Liver (tissue), 9 donors: ENCODE data around the gene NAA40. TPM values are rescaled to one million over a fixed set of nuclear protein-coding genes. Genes with fewer than 3 reads are reported as not detected.
A peak's percentile ranks its signal among the peaks of the same experiment; 100 is the strongest.

Experiments used
- DNase-seq: peaks from one replicate; pipeline ENCODE4 v3.0.0-alpha.2; 2017; ENCODE audit warnings: low spot score
- H3K27ac ChIP-seq, 2 donors: one replicate each; pipeline ENCODE4 v1.7.0; 2013; ENCODE audit warnings: inconsistent platforms in 2 of 2, low read length in 2 of 2, control low read depth in 1 of 2, low read depth in 1 of 2, mild to moderate bottlenecking in 1 of 2
- H3K27me3 ChIP-seq, 4 donors: one replicate each; pipeline versions ENCODE4 v1.6.1 to v1.7.0; 2013; ENCODE audit warnings: low read length in 3 of 4, inconsistent platforms in 1 of 4, mild to moderate bottlenecking in 1 of 4, moderate library complexity in 1 of 4; ENCODE audit not compliant: control insufficient read depth in 4 of 4, insufficient read depth in 4 of 4
- H3K36me3 ChIP-seq, 4 donors: one replicate each; pipeline versions ENCODE4 v1.6.1 to v1.7.0; 2013; ENCODE audit warnings: low read length in 3 of 4, mild to moderate bottlenecking in 3 of 4, low read depth in 1 of 4, moderate library complexity in 1 of 4; ENCODE audit not compliant: control insufficient read depth in 4 of 4, insufficient read depth in 3 of 4
- H3K4me1 ChIP-seq, 4 donors: one replicate each; pipeline versions ENCODE4 v1.6.1 to v1.7.0; 2013; ENCODE audit warnings: low read length in 3 of 4, mild to moderate bottlenecking in 3 of 4, moderate library complexity in 1 of 4; ENCODE audit not compliant: control insufficient read depth in 4 of 4, insufficient read depth in 4 of 4
- H3K4me3 ChIP-seq, 3 donors: one replicate each; pipeline versions ENCODE4 v1.6.1 to v1.7.0; 2013; ENCODE audit warnings: low read length in 3 of 3, control low read depth in 1 of 3, low read depth in 1 of 3, mild to moderate bottlenecking in 1 of 3
- H3K9ac ChIP-seq, 2 donors: one replicate each; pipeline ENCODE4 v1.7.0; 2013; ENCODE audit warnings: low read length in 2 of 2, mild to moderate bottlenecking in 2 of 2, moderate library complexity in 2 of 2, control low read depth in 1 of 2, low read depth in 1 of 2
- H3K9me3 ChIP-seq, 4 donors: one replicate each; pipeline versions ENCODE4 v1.6.1 to v1.7.0; 2013; ENCODE audit warnings: low read length in 3 of 4; ENCODE audit not compliant: control insufficient read depth in 4 of 4
- ATF3 ChIP-seq: IDR thresholded peaks from 2 replicates; pipeline ENCODE4 v1.6.1; 2016; ENCODE audit warnings: antibody characterized with exemption
- CTCF ChIP-seq: fragments of 150-350 bp; IDR thresholded peaks from 2 replicates; pipeline ENCODE4 v1.5.1; 2017; ENCODE audit warnings: improper control_type of control experiment, low read depth, low read length; ENCODE audit not compliant: missing input control
- EGR1 ChIP-seq, 2 donors: IDR thresholded peaks; 2 replicates each; pipeline ENCODE4 v1.6.1; 2016 to 2018; ENCODE audit warnings: antibody characterized with exemption in 2 of 2, low read depth in 2 of 2
- FOXA1 ChIP-seq: IDR thresholded peaks from 2 replicates; pipeline ENCODE4 v1.6.1; 2016; ENCODE audit warnings: antibody characterized with exemption
- FOXA2 ChIP-seq: IDR thresholded peaks from 2 replicates; pipeline ENCODE4 v1.6.1; 2016; ENCODE audit warnings: antibody characterized with exemption
- GABPA ChIP-seq, 2 donors: IDR thresholded peaks in 1 of 2; conservative IDR thresholded peaks in 1 of 2; 2 replicates each; pipeline ENCODE4 v1.6.1; 2016; ENCODE audit warnings: antibody characterized with exemption in 2 of 2, mild to moderate bottlenecking in 1 of 2, moderate library complexity in 1 of 2
- HNF4A ChIP-seq, 2 donors: conservative IDR thresholded peaks; 2 replicates each; pipeline ENCODE4 v1.6.1; 2016; ENCODE audit warnings: antibody characterized with exemption in 2 of 2, mild to moderate bottlenecking in 2 of 2
- JUND ChIP-seq, 2 donors: IDR thresholded peaks; 2 replicates each; pipeline ENCODE4 v1.6.1; 2016; ENCODE audit warnings: antibody characterized with exemption in 2 of 2
- NR2F2 ChIP-seq: IDR thresholded peaks from 2 replicates; pipeline ENCODE4 v1.6.1; 2016; ENCODE audit warnings: antibody characterized with exemption
- RAD21 ChIP-seq, 2 donors: IDR thresholded peaks; 2 replicates each; pipeline ENCODE4 v1.6.1; 2016; ENCODE audit warnings: antibody characterized with exemption in 2 of 2, mild to moderate bottlenecking in 2 of 2
- REST ChIP-seq: IDR thresholded peaks from 2 replicates; pipeline ENCODE4 v1.6.1; 2016; ENCODE audit warnings: antibody characterized with exemption, mild to moderate bottlenecking
- RXRA ChIP-seq, 2 donors: IDR thresholded peaks; 2 replicates each; pipeline ENCODE4 v1.6.1; 2017 to 2018; ENCODE audit warnings: antibody characterized with exemption in 2 of 2, mild to moderate bottlenecking in 1 of 2
- SP1 ChIP-seq: IDR thresholded peaks from 2 replicates; pipeline ENCODE4 v1.6.1; 2018; ENCODE audit warnings: antibody characterized with exemption, mild to moderate bottlenecking
- YY1 ChIP-seq: IDR thresholded peaks from 2 replicates; pipeline ENCODE4 v1.6.1; 2016; ENCODE audit warnings: antibody characterized with exemption, mild to moderate bottlenecking
- ZBTB33 ChIP-seq: IDR thresholded peaks from 2 replicates; pipeline ENCODE4 v1.6.1; 2016; ENCODE audit warnings: antibody characterized with exemption
- WGBS: extraction: QIAGEN DNeasy Blood & Tissue Kit; methylation state at CpG from one replicate; pipeline ENCODE4 v1.1.7; 2013; 5-methylcytosine and 5-hydroxymethylcytosine counted together
- polyA plus RNA-seq, 2 donors: library from polyadenylated mRNA; stranded (reverse) in 1 of 2; unstranded in 1 of 2; fragments of 200-250 nt in 1 of 2; fragments of >200 nt in 1 of 2; fragmentation: Nextera tagmentation in 1 of 2; extraction: Ambion mirVana in 1 of 2; gene quantifications; one replicate each; pipeline versions ENCODE4 v1.2.1 to v1.2.3, GENCODE V29; 2013 to 2015
- total RNA-seq, 2 donors: library from RNA; depleted of rRNA; stranded (reverse); fragments of >200 nt; gene quantifications; one replicate each; pipeline ENCODE4 v1.2.3, GENCODE V29; 2014
- TF ChIP-seq, protein P1 (sequence below): IDR thresholded peaks from 2 replicates; pipeline ENCODE4 v1.6.1; 2016; ENCODE audit warnings: antibody characterized with exemption
- donor health status: healthy.
- donor health status: healthy.
- donor health status: healthy.
- donor health status: healthy.
- donor health status: healthy.

Gene NAA40
- total and polyA plus RNA-seq, 4 donors, result 3.0 to 7.3 (median 4.7) TPM

DNA sequence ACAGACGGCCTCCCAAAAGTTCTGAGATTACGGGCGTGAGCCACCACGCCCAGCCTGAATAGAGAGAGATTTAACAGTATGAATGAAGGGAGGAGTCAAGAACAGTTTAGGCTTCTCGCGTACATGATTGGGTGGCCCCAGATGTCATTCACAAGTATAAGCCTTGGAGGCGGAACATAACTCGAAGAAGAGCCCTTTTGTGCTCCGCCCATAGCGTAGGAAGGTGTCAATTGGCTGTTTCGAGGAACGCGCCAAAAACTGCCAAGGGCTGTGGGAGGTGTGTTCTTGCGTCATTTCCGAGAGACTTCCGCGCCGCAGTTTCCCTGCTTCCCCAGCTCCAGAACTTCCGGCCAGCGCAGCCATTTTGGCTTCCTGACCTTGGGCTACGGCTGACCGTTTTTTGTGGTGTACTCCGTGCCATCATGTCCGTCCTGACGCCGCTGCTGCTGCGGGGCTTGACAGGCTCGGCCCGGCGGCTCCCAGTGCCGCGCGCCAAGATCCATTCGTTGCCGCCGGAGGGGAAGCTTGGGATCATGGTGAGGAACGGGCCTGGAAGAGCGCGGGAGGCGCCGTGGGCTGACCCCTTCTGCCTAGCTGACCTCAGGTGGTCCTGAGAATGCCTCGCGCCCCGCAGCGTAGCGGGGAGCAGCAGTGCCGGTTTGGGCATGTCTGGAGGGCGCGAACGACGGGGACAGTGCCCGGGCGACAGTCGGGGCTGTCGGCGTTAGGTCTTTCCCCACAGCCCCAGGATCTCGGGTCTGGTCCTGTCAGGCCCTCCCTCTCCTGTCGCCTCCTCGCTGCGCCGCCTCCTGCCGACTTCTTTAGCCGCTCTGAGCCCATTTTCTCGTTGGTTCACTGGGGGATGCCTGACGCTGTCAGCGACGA lies 35.7 kb downstream of the NAA40 start, which contains the start of gene COX8A:
Gene COX8A (plus strand): TSS at position 362 of the 885 bp plus-strand sequence. CDS start 61 bp downstream, at position 423.
- H3K27me3 ChIP-seq, result no peaks in the 10 kb centered on the region
- peak within 1 kb of the TSS; percentile 78 to 96 (median 91) for H3K4me3 ChIP-seq
- peak; percentile 33 to 48 for TF ChIP-seq JUND (IDR thresholded peaks at IDR 0.05)
- no peak for TF ChIP-seq FOXA1
- peak; percentile 34 for TF ChIP-seq REST
- peak in 1 of 2 donors; percentile 7 for TF ChIP-seq RAD21 (IDR thresholded peaks at IDR 0.05)
- TF ChIP-seq, protein P1, sequence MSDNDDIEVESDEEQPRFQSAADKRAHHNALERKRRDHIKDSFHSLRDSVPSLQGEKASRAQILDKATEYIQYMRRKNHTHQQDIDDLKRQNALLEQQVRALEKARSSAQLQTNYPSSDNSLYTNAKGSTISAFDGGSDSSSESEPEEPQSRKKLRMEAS, result peak; percentile 84
- peak; percentile 32 to 70 for TF ChIP-seq RXRA (IDR thresholded peaks at IDR 0.05)
- TF ChIP-seq YY1, result peak; percentile 99
- peak; percentile 94 to 98 for TF ChIP-seq GABPA (IDR thresholded peaks at IDR 0.05 in 1 of 2, conservative IDR thresholded peaks at IDR 0.05 in 1 of 2)
- peak; percentile 84 for TF ChIP-seq ATF3
- TF ChIP-seq ZBTB33, result no peak
- TF ChIP-seq SP1, result peak; percentile 88
- TF ChIP-seq CTCF, result no peak
- TF ChIP-seq HNF4A (conservative IDR thresholded peaks at IDR 0.05), result peak; percentile 3 to 11
- peak; percentile 44 to 86 for TF ChIP-seq EGR1 (IDR thresholded peaks at IDR 0.05; ENCODE audit: low read depth in 2 of 2)
- peak; percentile 80 for TF ChIP-seq NR2F2
- TF ChIP-seq FOXA2, result no peak
- H3K27ac ChIP-seq, result peak within 1 kb of the TSS; percentile 83 to 91
- peaks cover 0 to 3% (median 0%) of the 10 kb centered on the region in 4 donors for H3K36me3 ChIP-seq
- H3K9me3 ChIP-seq, result no peaks in the 10 kb centered on the region
- H3K9ac ChIP-seq, result peak within 1 kb of the TSS; percentile 36 to 75
- H3K4me1 ChIP-seq, result peaks cover 2 to 16% (median 13%) of the 10 kb centered on the region in 4 donors
- peak; percentile 93 for DNase-seq
- under 1% methylated on average over 67 of the region's 67 CpGs for WGBS
